NOMO-1 treated with dmso at 0.1 percent for 144 hours (cell line): ENCODE measurements around the gene JAG2.
"Not testable (repeated sequence)": the region's sequence is repeated elsewhere in the genome, so short reads cannot be mapped to it uniquely, and the experiment has no call there.

Experiments
- DNase-seq: peaks from one replicate; lab custom pipeline; 2025; ENCODE audit not compliant: unreplicated experiment; lab: John Stamatoyannopoulos, UW

JAG2 gene

DNA sequence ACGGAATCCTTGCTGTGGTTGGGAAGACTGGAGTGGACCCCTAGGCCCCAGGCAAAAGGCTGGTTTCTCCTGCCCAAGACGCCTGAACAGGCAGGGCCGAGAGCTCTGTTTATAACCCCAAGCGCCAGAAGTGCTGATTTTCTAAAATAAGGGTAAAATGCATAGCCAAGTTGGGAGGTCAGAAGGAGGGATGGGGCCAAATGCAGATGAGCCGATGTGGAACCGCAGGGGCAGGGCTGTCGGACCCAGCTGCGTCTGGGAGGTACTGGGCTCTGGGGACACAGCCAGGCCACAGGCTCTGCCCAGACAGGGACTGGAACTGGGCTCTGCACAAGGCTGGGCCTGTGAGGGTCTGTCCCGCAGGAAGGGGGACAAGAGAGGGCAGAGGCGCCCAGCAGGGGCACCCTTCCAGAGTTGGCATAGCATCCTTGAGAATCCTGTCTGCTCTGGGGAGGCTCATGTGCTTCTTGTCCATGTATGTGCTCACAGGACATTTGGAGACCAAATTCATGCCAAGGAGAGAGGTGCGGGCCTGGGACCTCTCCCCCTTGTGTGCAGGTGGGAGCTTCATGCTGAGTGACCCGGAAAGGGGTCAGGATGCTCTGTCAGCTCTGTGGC, 49.1 kb downstream of the JAG2 start:
- no peak for DNase-seq

- DNase-seq: no peak
Observed at GRCh38 chr14:105118646-105119407, 49.7 kb downstream of the JAG2 start.

GRCh38 chr14:105117710-105118385, 50.7 kb downstream of the JAG2 start:
- no peak for DNase-seq

- no peak for DNase-seq
Observed at GRCh38 chr14:105117257-105117646, 51.3 kb downstream of the JAG2 start.

GRCh38 chr14:105116451-105117256, 51.9 kb downstream of the JAG2 start:
- DNase-seq: no peak

- DNase-seq: not testable (repeated sequence)
Observed at GRCh38 chr14:105109243-105109642, 59.3 kb downstream of the JAG2 start.

DNA sequence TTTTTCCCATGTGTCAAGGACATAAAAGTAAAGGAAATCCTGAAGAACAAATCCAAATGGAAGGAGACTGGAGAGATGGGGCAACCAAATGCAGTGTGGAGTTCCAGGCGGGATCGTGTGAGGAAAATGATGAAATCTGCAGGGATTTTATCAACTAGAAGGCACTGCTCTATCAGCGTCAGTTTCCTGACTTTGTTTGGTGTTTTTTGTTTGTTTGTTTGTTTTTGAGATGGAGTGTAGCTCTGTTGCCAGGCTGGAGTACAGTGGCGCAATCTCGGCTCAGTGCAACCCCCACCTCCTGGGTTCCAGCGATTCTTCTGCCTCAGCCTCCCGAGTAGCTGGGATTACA, 60.1 kb downstream of the JAG2 start:
- DNase-seq: no peak

DNA sequence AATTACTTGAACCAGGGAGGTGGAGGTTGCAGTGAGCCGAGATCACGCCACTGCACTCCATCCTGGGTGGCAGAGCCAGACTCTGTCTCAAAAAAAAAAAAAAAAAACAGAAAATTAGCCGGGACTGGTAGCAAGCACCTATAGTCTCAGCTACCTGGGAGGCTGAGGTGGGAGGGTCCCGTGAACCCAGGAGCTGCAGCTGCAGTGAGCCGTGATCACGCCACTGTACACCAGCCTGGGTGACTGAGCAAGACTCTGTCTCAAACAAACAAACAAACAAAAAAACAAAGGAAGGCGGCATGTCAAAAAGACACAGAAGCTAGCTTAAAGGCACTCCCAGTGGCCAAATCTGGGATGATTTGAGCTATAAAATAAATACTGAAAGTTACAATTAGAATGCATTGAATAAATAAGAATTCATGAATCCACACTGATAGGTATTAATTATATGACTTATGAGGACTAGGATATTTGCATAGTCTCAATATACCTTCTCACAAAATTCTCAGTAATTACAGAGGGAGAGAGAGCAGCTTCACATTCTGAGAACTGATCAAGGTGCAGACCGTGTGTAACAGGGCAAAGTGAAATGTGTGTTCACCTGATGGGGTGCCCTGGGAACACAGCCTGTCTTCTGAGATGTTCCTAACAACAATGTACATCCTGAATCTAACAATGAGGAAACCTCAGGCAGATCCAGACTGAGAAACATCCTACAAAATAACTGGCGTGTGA, 60.6 kb downstream of the JAG2 start:
- DNase-seq: no peak

DNA sequence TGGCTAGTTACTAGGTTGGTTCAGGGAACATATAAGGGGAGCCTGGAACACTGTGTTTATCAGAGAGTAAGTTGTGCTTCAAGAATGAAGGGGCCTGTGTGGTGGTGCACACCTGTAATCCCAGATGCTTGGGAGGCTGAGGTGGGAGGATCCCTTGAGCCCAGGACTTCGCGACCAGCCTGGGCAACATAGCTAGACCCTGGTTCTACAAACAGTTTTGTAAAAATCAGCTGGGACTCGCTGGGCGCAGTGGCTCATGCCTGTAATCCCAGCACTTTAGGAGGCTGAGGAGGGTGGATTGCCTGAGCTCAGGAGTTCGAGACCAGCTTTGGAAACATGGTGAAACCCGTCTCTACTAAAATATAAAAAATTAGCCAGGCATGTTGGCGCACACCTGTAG, 61.2 kb downstream of the JAG2 start:
- no peak for DNase-seq

DNA sequence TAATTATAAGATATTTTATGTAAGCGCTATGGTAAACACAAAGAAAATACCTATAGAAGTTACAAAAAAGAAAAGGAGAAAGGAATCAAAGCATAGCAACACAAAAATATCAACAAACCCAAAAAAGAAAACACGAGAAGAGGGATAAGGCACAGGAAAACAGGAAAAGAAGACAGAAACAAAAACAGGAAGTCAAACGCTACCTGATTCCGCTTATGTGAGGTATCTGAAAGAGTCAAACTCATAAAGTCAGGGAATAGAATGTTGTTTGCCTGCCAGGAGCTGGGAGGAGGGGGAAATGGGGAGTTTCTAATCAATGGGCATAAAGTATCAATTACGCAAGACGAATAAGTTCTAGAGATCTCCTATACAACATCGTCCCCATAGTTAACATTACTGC, 63.4 kb downstream of the JAG2 start:
- no peak for DNase-seq

DNA sequence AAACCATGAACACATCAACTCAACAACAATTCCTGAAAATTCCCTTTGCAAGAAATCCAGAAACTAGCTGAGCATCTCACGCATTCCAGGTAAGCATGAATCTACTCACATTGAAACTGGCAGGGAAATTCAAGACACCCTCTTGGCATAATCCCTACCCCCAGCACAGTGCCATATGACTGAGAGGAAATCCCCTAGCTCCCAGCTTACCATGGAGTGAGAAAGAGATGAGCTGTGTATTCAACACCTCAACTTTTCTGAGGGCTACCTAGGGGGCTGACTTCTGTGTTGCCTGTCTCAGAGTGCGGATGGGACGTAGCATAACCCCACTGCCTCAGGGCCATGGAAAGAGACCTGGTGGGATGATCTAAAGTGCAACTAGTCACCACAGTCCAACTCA, 65.7 kb downstream of the JAG2 start:
- DNase-seq: no peak

GRCh38 chr14:105102361-105102870, 66.2 kb downstream of the JAG2 start:
- DNase-seq: no peak

GRCh38 chr14:105100910-105101309, 67.7 kb downstream of the JAG2 start:
- no peak for DNase-seq

GRCh38 chr14:105099778-105100177, 68.8 kb downstream of the JAG2 start:
- DNase-seq: no peak

DNA sequence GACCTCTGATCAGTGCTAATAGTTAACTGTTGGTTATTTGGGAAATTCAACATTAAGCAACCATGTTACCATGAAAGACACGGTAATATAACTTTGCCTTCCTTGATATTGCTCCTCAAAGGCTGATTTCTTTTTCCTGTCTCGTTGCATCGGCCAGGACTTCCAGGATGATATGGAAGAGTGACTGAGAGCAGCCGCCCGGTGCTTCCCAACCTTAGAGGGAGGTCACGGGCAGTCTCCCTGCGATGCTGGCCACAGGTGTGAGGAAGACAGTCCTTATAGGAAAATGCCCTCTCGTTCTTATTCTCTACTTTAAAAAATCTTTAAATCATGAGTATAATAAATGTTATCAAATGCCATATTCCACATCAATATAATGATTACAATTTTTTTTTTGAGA, 70.3 kb downstream of the JAG2 start:
- DNase-seq: no peak

DNA sequence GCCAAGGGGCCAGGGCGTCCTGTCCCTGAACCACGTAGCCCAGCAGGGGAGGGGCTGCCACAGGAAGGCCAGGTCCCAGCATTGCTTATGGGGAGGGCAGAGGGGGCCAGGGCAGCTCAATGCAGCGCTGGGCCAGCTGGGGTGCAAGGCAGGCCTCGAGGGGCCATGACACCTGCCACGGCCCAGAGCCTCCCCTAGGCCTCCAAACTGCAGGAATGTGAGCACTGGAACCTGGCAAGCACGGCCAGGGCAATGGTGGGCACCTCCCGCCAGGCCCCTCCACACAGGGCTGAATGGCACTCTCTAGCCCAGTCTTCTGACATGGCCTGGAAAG, 70.8 kb downstream of the JAG2 start:
- DNase-seq: no peak

DNA sequence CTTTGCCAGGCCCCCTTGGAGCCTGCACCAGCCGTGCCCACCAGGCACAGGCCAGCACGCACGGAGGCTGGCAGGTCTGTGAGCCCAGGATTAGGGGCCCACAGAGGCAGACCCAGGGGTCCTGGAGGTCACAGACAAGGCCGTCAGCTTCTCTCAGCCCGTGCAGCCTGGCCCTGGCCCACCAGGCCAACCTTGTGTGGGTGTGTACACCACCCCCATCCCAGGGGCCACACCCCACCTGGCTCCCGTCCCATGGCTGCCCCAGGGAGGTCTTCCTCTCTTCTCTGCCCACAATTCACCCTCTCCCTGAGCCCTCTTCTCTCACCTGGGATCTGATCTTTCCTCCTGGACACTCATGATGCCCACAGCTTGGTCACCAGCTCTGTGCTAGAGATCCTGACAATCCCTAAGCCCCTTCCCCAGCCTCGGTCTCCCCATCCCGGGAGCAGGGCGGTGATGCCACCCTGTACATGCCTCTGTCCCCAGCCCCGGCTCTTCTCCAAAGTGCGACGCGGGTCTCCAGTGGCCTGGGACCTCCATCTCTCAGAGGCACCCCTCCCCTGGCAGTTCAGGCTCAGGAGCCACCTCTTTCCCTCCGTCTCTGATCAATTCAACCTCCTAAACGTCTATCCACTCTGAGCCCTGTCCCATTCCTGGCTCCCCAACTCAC, 72.2 kb downstream of the JAG2 start:
- DNase-seq: no peak

DNA sequence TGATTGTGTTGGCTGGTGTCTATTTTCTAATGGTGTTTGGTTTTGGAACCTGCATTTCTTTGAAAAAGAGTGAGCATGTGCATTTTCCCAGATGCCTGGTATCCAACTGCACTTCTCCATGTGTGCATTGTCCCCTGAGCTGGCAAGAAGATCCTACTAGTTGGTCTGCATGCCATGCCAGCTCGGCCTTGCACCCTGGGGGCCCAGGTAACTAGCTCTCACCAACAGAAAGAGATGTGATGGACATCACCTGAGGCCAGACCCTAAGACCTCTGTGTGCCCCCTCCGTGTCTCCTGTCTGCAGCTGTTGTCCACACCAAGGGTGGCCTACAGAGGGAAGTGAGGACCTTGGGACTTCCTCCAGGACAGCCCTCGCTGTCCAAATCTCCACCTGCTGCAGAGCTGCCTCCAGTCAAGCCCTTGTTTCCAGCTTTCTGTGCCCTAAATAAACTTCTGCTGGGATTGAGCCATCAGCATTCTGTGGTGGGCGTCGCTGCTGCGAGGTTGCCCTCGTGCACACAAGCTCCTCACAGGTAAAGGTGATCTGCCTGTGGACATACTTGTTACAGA, 73.3 kb downstream of the JAG2 start:
- no peak for DNase-seq

DNA sequence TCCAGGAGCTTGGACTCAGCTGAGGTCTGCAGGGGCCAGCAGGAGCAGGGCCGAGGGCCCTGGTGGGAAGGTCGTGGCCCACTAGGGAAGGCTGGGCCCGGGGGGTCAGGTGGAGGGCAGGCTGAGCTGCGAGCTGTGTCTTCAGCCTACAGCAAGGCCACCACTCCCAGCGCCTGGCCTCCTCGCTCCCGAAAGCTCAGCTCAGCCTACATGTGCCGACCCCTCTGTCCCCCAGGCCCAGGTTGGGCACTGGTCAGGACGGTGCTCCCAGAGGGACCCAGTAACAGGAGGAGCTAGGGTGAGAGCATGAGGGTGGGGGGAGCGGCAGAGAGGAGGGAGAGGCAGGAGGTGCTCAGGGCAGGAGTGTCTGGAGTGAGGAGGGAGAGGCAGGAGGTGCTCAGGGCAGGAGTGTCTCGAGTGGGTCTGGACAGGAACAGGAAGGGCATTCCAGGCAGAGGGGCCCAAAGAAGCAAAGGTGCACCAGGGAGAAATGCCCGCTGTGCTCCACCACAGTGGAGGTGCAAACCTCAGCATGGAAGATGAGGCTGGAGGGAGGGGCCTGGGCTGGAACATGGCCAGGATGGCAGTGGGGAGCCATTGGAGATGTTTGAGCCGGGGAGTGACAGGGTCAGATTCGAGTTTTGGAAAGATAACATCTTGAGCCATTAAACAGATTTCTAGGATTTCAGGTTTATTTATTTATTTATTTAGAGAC, 74.2 kb downstream of the JAG2 start:
- DNase-seq: no peak
